SHP77 (cell line): ENCODE data around the gene TRIM73.
A peak's percentile ranks its signal among the peaks of the same experiment; 100 is the strongest.
"Not testable (repeated sequence)": the region's sequence is repeated elsewhere in the genome, so short reads cannot be mapped to it uniquely, and the experiment has no call there.

Source experiments
- DNase-seq, 2 experiments: peaks; one replicate each; lab custom pipeline; 2025; lab: John Stamatoyannopoulos, UW

TRIM73 gene

GRCh38 chr7:75395329-75395728 lies at the start of gene TRIM73:
TRIM73 (plus strand) TSS chr7:75395629; CDS start chr7:75398934, 3,305 bp downstream.
- DNase-seq = not testable (repeated sequence)

GRCh38 chr7:75358671-75359541 lies 36.5 kb upstream of the TRIM73 start:
- DNase-seq = not testable (repeated sequence)

DNA sequence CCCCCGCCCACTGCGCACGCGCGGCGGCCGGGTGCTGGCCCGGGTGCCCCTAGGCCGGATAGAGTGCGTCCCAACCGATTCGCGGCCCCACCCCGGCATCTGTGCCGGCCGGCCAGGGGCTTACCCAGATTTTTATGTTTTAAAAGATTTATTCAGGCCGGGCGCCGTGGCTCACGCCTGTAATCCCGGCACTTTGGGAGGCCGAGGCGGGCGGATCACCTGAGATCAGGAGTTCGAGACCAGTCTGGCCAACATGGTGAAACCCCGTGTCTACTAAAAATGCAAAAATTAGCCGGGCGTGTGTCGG lies 35.9 kb upstream of the TRIM73 start:
- not testable (repeated sequence) for DNase-seq

GRCh38 chr7:75364079-75364478 lies 31.4 kb upstream of the TRIM73 start:
- not testable (repeated sequence) for DNase-seq

DNA sequence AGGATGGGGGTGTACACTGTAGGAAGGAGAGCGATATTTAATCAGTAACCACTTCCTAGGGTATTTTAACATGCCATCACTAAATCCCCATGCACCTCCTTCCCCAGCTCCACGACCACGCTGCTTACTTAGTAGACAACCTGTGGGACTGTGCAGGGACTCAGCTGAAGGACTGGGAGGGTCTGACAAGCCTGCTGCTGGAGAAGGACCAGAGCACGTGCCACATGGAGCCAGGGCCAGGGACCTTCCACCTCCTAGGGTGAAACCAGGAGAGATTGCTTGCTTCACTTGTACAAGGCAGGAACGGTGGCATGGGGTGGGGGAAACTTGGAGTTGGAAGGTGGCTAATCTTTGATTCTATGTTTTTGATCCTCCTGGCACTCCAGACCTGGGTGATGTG lies 28.8 kb upstream of the TRIM73 start:
- DNase-seq = not testable (repeated sequence)

DNA sequence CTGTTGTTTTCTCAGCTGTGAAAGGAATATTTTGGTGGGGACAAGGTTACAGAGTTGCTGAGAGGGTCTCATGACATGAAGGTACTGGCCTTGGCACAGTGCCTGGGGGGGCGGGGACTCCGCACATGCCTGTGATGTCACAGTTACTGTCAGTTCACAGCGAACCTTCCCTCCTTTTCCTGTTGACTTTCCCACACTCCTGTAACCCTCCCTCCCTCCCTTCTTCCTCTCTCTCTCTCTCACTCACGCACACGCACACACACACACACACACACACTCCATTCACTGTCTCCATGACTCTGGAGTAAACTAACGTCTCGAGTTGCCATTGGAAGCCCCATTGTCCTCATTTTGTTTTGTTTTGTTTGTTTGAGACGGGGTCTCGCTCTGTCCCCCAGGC lies 28.1 kb upstream of the TRIM73 start:
- DNase-seq = not testable (repeated sequence)

DNA sequence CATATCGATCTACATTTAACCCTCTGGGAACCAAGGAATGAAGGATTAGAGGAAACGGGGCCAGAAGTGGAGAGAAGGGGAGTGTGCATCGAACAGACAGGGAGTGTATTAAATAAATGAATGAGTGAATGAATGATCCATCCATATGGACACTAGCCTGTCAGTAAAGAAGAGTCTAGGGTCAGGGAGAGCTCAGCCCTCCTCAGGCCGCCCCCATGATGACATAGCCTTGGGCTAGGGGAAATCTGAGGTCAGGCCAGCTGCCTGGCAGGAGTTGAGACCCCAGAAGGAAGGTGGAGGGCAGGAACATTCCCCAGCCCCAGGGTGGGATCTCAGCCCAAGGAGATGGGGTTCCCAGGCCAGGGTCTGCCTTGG lies 21.3 kb upstream of the TRIM73 start:
- DNase-seq = not testable (repeated sequence)

DNA sequence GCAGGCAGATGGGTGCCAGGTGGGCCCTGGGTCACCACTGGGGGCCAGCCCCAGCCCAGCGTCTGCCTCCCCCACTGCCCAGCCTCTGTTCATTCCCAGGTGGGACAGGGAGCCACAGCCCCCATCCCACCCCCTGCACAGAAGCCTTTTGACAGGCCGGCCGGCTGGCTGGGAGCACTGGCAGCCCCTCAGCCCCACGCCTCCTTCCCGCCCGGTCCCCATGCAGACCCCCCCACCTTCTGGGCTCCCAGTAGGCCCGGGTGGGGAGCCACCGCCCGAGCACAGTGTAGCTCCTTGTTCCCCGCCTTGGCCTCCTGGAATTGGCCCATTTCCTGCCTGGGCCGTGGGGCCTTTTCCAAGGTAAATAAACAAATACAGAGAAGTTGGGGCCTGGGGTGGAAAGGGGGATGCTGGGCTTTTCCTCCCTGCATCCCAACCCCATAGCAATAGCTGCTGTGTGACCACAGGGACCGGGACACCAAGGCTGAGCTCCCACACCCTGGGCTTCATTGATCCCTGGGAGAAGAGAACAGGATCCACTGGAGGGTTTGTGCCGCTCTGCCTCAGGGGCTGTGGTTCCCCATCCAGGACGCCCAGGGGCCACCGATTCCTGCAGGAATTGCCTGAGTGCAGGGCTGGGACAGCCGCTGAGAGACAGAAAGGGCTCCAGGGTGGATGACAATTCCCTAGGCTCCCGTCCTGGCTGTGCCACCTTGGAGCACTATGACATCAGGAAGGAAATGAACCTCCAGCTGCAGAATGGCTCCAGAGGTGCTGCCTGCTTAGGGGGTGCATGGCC lies 20.7 kb upstream of the TRIM73 start:
- DNase-seq = not testable (repeated sequence)

GRCh38 chr7:75393194-75393593 lies 2.2 kb upstream of the TRIM73 start:
- not testable (repeated sequence) for DNase-seq

DNA sequence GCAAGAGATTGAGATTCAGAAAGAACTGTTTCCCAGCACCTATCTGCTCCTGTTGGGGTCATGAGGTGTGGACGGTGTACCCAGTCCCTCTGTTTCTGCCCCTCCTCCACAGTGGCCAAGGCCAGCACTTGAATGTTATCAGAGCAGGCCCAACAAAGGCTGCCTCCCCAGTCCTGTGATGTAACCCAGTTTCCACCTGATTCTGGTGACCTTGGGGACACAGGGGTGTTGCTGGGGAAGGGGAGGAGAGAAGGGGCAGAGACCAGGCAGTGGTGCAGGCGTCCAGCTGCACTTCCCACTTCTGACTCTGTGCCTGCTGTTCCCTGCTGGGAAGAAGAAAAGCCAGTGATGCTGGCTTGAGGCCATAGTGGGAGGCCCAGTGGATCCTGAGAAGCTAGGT lies 2.4 kb downstream of the TRIM73 start:
- not testable (repeated sequence) for DNase-seq

GRCh38 chr7:75398771-75399700 lies 3.6 kb downstream of the TRIM73 start:
- DNase-seq = not testable (repeated sequence)

DNA sequence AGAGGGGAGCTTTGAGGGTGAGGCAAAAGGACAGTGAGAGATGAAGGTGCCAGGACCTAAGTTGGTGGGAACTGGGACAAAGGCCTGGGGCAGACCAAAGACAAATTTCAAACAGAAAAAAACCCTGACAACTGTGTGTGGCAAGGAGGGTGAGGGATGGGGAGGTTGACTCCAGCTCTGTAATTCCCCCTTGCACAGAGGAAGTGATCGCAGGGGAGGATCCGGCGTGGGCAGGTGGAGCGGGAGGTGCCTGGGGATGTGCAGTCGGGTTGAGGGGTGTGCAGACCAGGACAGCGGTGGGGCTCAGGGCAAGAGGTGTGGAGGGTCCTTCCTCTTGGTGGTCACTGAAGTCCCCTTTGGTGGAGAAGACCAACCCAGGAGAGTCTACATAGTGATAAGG lies 5.1 kb downstream of the TRIM73 start:
- not testable (repeated sequence) for DNase-seq

DNA sequence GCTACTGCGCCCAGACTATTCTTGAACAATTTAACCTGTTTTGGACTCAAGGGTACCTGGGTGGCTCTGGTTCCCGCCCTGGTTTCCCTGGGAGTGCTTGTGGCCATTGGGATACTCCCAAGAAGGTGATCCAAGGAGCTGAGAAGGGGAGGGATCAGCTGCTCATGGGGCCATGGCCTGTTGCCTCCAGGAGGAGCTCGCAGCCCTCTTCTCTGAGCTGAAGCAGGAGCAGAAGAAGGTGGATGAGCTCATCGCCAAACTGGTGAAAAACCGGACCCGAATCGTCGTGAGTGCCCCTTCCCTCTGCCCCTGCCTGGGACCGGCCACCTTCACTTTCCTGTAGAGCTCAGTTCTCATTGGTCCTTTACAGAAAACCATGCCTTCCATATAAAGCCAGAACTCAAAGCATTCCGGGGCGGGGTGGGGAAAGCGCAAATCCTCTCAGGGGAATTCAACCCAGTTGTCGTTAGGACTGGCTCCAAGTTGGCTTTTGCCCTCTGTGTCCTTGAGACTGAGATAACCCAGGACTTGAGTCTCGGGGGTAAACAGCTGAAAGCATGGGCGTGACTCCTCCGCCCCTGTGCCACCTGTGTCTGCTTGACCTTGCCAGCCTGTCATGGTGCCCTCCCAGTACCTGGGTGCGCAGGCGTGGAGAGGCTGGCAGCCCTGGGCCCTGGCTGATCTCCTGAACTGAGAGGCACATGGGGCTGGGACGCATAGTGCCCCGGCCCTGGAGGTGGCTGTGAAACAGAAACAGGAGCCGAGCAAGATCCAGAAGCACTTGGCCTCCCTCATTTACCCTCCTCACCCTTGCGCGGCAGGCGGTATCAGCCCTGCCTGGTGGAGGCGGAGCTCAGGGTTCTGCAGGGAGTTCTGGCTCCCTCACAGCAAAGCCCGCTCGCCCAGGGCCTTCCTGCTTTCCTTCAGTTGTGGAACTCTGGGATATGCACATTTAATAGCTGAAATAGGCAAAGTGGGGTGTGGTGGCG lies 8.3 kb downstream of the TRIM73 start:
- not testable (repeated sequence) for DNase-seq

DNA sequence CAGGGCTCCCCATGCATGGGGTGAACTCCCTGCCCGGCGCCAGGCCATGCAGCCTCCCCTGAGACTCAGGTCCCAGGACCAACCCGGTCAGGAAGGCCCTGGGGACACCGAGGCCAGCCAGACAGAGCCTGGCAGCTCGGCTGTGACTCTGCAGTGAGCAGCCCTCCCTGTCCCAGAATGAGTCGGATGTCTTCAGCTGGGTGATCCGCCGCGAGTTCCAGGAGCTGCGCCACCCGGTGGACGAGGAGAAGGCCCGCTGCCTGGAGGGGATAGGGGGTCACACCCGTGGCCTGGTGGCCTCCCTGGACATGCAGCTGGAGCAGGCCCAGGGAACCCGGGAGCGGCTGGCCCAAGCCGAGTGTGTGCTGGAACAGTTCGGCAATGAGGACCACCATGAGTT lies 9.2 kb downstream of the TRIM73 start:
- not testable (repeated sequence) for DNase-seq

GRCh38 chr7:75409880-75410822 lies 14.7 kb downstream of the TRIM73 start:
- not testable (repeated sequence) for DNase-seq

DNA sequence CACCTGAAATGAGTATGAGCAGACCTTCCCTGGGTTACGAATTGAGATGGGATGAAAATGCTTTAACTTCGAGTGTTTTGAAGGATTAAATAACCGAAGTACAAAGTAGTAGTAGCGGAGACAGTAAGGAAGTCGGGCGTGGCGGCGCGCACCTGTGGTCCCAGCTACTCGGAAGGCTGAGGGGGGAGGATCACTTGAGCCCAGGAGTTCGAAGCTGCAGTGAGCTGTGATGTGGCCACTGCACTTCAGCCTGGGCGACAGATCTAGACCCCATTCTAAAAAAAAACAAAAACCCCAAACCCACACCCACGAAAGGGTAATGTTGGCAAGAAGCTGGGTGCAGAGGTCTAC lies 15.4 kb downstream of the TRIM73 start:
- DNase-seq = not testable (repeated sequence)

DNA sequence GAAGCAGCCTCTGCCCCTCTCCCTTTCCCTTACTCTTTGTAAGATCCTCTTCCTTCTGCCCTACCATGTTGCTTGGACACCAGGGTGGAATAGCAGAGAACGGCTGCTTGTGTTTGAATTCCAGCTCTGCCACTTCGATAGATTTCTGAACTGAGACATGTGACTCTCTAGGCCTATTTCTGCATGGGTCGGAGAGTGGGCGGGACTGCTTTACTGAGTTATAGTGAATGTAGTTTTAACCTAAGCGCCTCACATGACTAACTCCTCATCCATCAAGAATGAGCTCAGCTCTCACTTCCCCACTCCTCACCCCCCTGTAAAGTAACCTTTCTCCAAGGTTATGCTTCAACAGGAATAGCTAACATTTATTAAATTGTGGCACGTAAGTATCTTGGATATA lies 18.8 kb downstream of the TRIM73 start:
- DNase-seq = not testable (repeated sequence)

- DNase-seq = peak in 1 of 2 experiments; percentile 23
These were observed 19.4 kb downstream of the TRIM73 start for GRCh38 chr7:75414708-75415427.

DNA sequence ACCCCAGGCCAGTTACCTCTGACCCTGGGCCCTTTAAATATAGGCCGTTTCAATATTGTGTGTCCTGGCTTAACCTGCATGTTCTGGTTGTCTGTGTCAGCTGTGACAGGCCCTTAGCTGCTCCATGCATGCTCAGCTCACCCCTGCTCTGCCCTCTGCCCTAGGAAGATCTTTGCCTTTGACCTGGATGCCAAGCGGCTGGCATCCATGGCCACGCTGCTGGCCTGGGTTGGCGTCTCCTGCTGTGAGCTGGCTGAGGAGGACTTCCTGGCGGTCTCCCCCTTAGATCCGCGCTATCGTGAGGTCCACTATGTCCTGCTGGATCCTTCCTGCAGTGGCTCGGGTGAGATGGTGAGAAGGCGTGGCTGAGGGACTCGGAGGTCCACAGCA lies 20.0 kb downstream of the TRIM73 start:
- DNase-seq = not testable (repeated sequence)
